Trophoblast cell (in vitro differentiated cells and primary cell): ENCODE measurements around the gene RREB1.

ENCODE experiments used
- DNase-seq, 2 donors: peaks; one replicate each; pipeline ENCODE4 v3.0.0-alpha.2; 2016
- H2AFZ ChIP-seq: 2 replicates; pipeline ENCODE4 v1.6.1; 2013; ENCODE audit warnings: low read length, moderate library complexity, mild to moderate bottlenecking; ENCODE audit not compliant: insufficient read depth, poor library complexity
- H2AK5ac ChIP-seq: 2 replicates; pipeline ENCODE4 v1.6.1; 2013; ENCODE audit warnings: mild to moderate bottlenecking, low read length
- H2BK120ac ChIP-seq: 2 replicates; pipeline ENCODE4 v1.6.1; 2013; ENCODE audit warnings: low read length, mild to moderate bottlenecking, moderate library complexity; ENCODE audit not compliant: insufficient read depth, poor library complexity
- H2BK12ac ChIP-seq: 2 replicates; pipeline ENCODE4 v1.6.1; 2013; ENCODE audit warnings: mild to moderate bottlenecking, low read length, moderate library complexity
- H2BK5ac ChIP-seq: 2 replicates; pipeline ENCODE4 v1.6.1; 2013; ENCODE audit warnings: low read length, low read depth, moderate library complexity, mild to moderate bottlenecking; ENCODE audit not compliant: poor library complexity
- H3K14ac ChIP-seq: 2 replicates; pipeline ENCODE4 v1.6.1; 2013; ENCODE audit warnings: mild to moderate bottlenecking, low read length
- H3K18ac ChIP-seq: 2 replicates; pipeline ENCODE4 v1.6.1; 2013; ENCODE audit warnings: mild to moderate bottlenecking, low read length
- H3K23ac ChIP-seq: 2 replicates; pipeline ENCODE4 v1.6.1; 2013; ENCODE audit warnings: low read length
- H3K27ac ChIP-seq: 2 replicates; pipeline ENCODE4 v1.5.1; 2013; ENCODE audit warnings: low read depth, mild to moderate bottlenecking, inconsistent platforms, low read length, moderate library complexity
- H3K27me3 ChIP-seq: 2 replicates; pipeline ENCODE4 v1.6.1; 2013; ENCODE audit warnings: inconsistent platforms, mild to moderate bottlenecking, low read length, moderate library complexity; ENCODE audit not compliant: insufficient read depth
- H3K36me3 ChIP-seq, 2 experiments: 1 replicate in 1 of 2; 2 replicates in 1 of 2; pipeline ENCODE4 v1.6.1; 2013; ENCODE audit warnings: low read length in 2 of 2, mild to moderate bottlenecking in 2 of 2, moderate library complexity in 1 of 2; ENCODE audit not compliant: insufficient read depth in 2 of 2, control insufficient read depth in 1 of 2
- H3K4ac ChIP-seq: 2 replicates; pipeline ENCODE4 v1.6.1; 2013; ENCODE audit warnings: low read depth, mild to moderate bottlenecking, low read length, moderate library complexity
- H3K4me1 ChIP-seq, 2 experiments: 1 replicate in 1 of 2; 2 replicates in 1 of 2; pipeline ENCODE4 v1.6.1; 2013; ENCODE audit warnings: low read length in 2 of 2, mild to moderate bottlenecking in 2 of 2, moderate library complexity in 1 of 2; ENCODE audit not compliant: insufficient read depth in 2 of 2, control insufficient read depth in 1 of 2
- H3K4me2 ChIP-seq: 2 replicates; pipeline ENCODE4 v1.6.1; 2013; ENCODE audit warnings: inconsistent platforms, mild to moderate bottlenecking, low read length, moderate library complexity
- H3K4me3 ChIP-seq: 2 replicates; pipeline ENCODE4 v1.5.1; 2013; ENCODE audit warnings: mild to moderate bottlenecking, low read depth, low read length, inconsistent platforms
- H3K79me1 ChIP-seq: one replicate; pipeline ENCODE4 v1.6.1; 2013; ENCODE audit warnings: low read length
- H3K79me2 ChIP-seq: 2 replicates; pipeline ENCODE4 v1.6.1; 2013; ENCODE audit warnings: low read length, mild to moderate bottlenecking; ENCODE audit not compliant: control insufficient read depth, insufficient read depth, poor library complexity
- H3K9ac ChIP-seq: 2 replicates; pipeline ENCODE4 v1.6.1; 2013; ENCODE audit warnings: mild to moderate bottlenecking, low read length
- H3K9me3 ChIP-seq: 2 replicates; pipeline ENCODE4 v1.6.1; 2013; ENCODE audit warnings: low read depth, mild to moderate bottlenecking, control low read depth, inconsistent platforms, low read length; ENCODE audit not compliant: insufficient read depth
- H4K12ac ChIP-seq: 2 replicates; pipeline ENCODE4 v1.6.1; 2013; ENCODE audit warnings: low read depth, mild to moderate bottlenecking, low read length, moderate library complexity
- H4K8ac ChIP-seq: 2 replicates; pipeline ENCODE4 v1.6.1; 2013; ENCODE audit warnings: low read depth, mild to moderate bottlenecking, low read length, moderate library complexity
- H4K91ac ChIP-seq: one replicate; pipeline ENCODE4 v1.6.1; 2013; ENCODE audit warnings: low read depth, mild to moderate bottlenecking, low read length, moderate library complexity
- WGBS: extraction: QIAGEN DNeasy Blood & Tissue Kit; methylation state at CpG from one replicate; pipeline ENCODE4 v1.1.7; 2013; ENCODE audit warnings: missing lambda C conversion rate; ENCODE audit not compliant: insufficient read length, insufficient coverage; ENCODE audit errors: extremely low coverage; 5-methylcytosine and 5-hydroxymethylcytosine counted together

The RREB1 gene

DNA sequence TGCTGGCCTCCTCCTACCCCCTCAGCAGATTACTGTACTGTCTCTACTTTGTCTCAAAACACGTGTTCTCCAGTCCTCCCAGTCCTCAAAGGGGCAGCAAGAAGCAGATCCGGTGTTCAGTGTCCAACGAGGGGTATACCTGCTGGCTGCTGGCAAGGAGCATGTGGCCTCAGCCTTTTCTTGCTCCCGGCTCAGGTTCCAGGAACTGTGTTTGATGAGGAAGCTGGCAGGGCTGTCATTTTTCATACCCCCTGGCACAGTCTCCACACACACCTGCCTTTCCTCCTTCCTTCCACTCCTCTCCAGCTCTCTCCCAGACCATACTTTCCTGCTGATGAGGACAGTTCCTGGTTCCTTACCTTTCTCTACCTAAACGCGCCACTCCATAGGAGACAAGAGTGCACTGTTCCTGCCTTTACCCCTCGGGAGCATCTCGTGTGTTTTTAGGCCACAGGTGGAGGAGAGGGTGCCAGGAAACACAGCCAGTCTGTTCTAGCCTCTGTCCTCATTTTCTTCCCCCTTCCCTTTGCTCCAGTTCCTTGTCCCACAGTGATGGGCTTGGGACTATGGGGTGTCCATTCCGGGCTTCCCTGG lies 128.0 kb downstream of the RREB1 start:
- H3K36me3 ChIP-seq: peaks cover 33 to 43% of the 10 kb centered on the region in 2 experiments
- H3K27ac ChIP-seq: no peak overlapping the region
- no peak overlapping the region for H3K9ac ChIP-seq
- no peak overlapping the region for H2AK5ac ChIP-seq
- H4K12ac ChIP-seq: no peak overlapping the region
- no peak overlapping the region for H2AFZ ChIP-seq
- H4K8ac ChIP-seq: no peak overlapping the region
- DNase-seq: no peak
- H3K9me3 ChIP-seq: no peaks in the 10 kb centered on the region
- H3K18ac ChIP-seq: no peak overlapping the region
- no peak overlapping the region for H3K23ac ChIP-seq
- peak overlapping the region; percentile 5 for H3K4ac ChIP-seq
- no peak overlapping the region for H3K14ac ChIP-seq
- H3K4me2 ChIP-seq: no peak overlapping the region
- no CpG with 5 or more reads among the region's 9 CpGs for WGBS
- H4K91ac ChIP-seq: no peak overlapping the region
- H3K27me3 ChIP-seq: no peaks in the 10 kb centered on the region
- no peak overlapping the region for H3K4me3 ChIP-seq
- H3K79me1 ChIP-seq: no peaks in the 10 kb centered on the region
- H2BK5ac ChIP-seq: no peak overlapping the region
- H2BK12ac ChIP-seq: no peak overlapping the region
- no peaks in the 10 kb centered on the region for H3K4me1 ChIP-seq
- H3K79me2 ChIP-seq: no peaks in the 10 kb centered on the region
- H2BK120ac ChIP-seq: no peak overlapping the region

DNA sequence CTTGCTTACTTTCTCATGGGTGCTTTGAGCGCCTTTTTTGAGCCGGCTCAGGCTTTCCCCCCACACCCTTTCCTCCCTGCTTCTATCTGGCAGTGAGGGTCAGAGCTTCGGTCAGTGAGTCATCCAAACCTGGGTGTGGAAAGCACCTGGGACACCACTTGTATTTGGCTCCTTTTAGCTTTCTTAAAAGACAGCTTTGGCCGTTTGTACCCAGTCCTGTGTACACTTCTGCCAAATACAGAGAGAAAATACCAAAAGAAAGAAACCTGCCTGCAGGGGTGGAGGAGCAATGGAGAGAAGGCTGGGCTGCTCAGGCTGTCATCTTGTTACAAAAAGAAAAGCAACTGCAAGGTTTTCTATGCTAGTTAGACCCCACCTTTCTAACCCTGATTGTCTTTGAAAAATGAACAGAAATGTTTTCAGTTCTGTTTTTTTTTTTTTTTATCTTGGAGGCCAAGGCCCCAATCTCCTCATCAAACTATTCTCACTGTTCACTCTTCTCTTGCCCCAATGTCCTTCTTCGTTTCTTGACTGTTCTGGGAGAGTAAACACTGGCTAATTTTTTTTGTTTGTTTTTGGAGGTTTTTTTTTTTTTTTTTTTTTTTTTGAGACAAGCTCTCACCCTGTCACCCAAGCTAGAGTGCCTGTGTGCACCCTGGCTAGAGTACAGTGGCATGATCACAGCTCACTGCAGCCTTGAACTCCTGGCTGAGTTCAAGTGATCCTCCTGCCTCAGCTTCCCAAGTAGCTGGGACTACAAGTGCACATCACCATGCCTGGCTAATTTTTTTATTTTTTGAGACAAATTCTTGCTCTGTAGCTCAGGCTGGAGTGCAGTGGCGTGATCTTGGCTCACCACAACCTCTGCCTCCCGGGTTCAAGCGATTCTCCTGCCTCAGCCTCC lies 128.8 kb downstream of the RREB1 start:
- DNase-seq: no peak
- Histone ChIP-seq H3K27me3 (no peaks in the 10 kb centered on the region), H2BK120ac (no peak overlapping the region), H3K4me1 (no peaks in the 10 kb centered on the region), H3K23ac (no peak overlapping the region), H3K79me2 (no peaks in the 10 kb centered on the region), H3K4ac (peak overlapping the region; percentile 5), H2BK5ac (no peak overlapping the region), H3K27ac (no peak overlapping the region), H3K18ac (no peak overlapping the region), H3K9ac (no peak overlapping the region), H3K79me1 (no peaks in the 10 kb centered on the region), H3K14ac (no peak overlapping the region), H3K9me3 (no peaks in the 10 kb centered on the region), H4K12ac (no peak overlapping the region), H3K36me3 (peaks cover 33 to 43% of the 10 kb centered on the region in 2 experiments), H2BK12ac (no peak overlapping the region), H4K8ac (no peak overlapping the region), H3K4me3 (no peak overlapping the region), H2AFZ (no peak overlapping the region), H2AK5ac (no peak overlapping the region), H4K91ac (no peak overlapping the region), H3K4me2 (no peak overlapping the region)
- no CpG with 5 or more reads among the region's 8 CpGs for WGBS

GRCh38 chr6:7237653-7238188 lies 130.0 kb downstream of the RREB1 start:
- Histone ChIP-seq H3K27ac (no peak overlapping the region), H3K9ac (no peak overlapping the region), H3K4me1 (peaks cover 0 to 3% of the 10 kb centered on the region in 2 experiments), H3K79me2 (no peaks in the 10 kb centered on the region), H3K27me3 (no peaks in the 10 kb centered on the region), H3K4me3 (no peak overlapping the region), H3K14ac (no peak overlapping the region), H4K8ac (no peak overlapping the region), H2AFZ (no peak overlapping the region), H3K79me1 (no peaks in the 10 kb centered on the region), H4K91ac (no peak overlapping the region), H2BK120ac (no peak overlapping the region), H3K9me3 (no peaks in the 10 kb centered on the region), H2BK12ac (no peak overlapping the region), H3K36me3 (peaks cover 27 to 40% of the 10 kb centered on the region in 2 experiments), H3K4me2 (no peak overlapping the region), H3K4ac (no peak overlapping the region), H4K12ac (no peak overlapping the region), H3K23ac (no peak overlapping the region), H2AK5ac (no peak overlapping the region), H2BK5ac (no peak overlapping the region), H3K18ac (no peak overlapping the region)
- no CpG with 5 or more reads among the region's 8 CpGs for WGBS
- peak in 1 of 2 donors; percentile 39 for DNase-seq

DNA sequence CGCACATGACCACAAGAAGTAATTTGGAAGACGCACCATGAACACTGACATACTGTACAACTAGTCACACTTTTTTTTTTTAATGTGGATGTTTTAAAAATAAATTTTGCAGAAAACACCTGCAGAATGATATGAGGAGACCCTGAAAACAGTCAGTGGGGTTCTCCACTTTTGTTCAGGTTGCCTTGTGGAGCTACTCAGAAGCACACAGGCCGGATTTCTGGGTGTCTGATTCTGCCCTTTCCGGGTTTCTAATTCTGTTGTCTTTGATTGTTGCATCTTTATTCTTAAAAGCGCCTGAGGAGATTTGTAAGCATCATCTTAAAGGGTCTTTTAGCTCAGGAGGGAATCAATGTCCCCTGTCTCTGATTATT lies 130.8 kb downstream of the RREB1 start:
- Histone ChIP-seq H2BK12ac (no peak overlapping the region), H3K4me1 (peaks cover 0 to 3% of the 10 kb centered on the region in 2 experiments), H3K27ac (no peak overlapping the region), H3K18ac (no peak overlapping the region), H3K27me3 (no peaks in the 10 kb centered on the region), H3K4ac (no peak overlapping the region), H3K4me2 (no peak overlapping the region), H3K36me3 (peaks cover 27 to 40% of the 10 kb centered on the region in 2 experiments), H2BK5ac (no peak overlapping the region), H4K12ac (no peak overlapping the region), H4K91ac (no peak overlapping the region), H3K14ac (no peak overlapping the region), H2BK120ac (no peak overlapping the region), H2AK5ac (no peak overlapping the region), H2AFZ (no peak overlapping the region), H3K9me3 (no peaks in the 10 kb centered on the region), H4K8ac (no peak overlapping the region), H3K4me3 (no peak overlapping the region), H3K79me1 (no peaks in the 10 kb centered on the region), H3K9ac (no peak overlapping the region), H3K79me2 (no peaks in the 10 kb centered on the region), H3K23ac (no peak overlapping the region)
- WGBS: no CpG with 5 or more reads among the region's 5 CpGs
- no peak for DNase-seq
